Ishikawa (cell line): ENCODE measurements around the gene DOCK2.

Source experiments
- CEBPB ChIP-seq: IDR thresholded peaks from 2 replicates; pipeline ENCODE4 v1.6.1; 2012
- CREB1 ChIP-seq: IDR thresholded peaks from 2 replicates; pipeline ENCODE4 v1.6.1; 2012; ENCODE audit warnings: low read depth
- EGR1 ChIP-seq: IDR thresholded peaks from 2 replicates; pipeline ENCODE4 v1.6.1; 2012
- EP300 ChIP-seq: IDR thresholded peaks from 2 replicates; pipeline ENCODE4 v1.6.1; 2012; ENCODE audit warnings: borderline replicate concordance
- FOXM1 ChIP-seq: IDR thresholded peaks from 2 replicates; pipeline ENCODE4 v1.6.1; 2012; ENCODE audit warnings: low read depth, borderline replicate concordance
- MAX ChIP-seq: IDR thresholded peaks from 2 replicates; pipeline ENCODE4 v1.6.1; 2012
- NFIC ChIP-seq: IDR thresholded peaks from 2 replicates; pipeline ENCODE4 v1.6.1; 2012
- RAD21 ChIP-seq: IDR thresholded peaks from 2 replicates; pipeline ENCODE4 v1.6.1; 2012; ENCODE audit warnings: low read depth
- TAF1 ChIP-seq: IDR thresholded peaks from 2 replicates; pipeline ENCODE4 v1.6.1; 2012; ENCODE audit warnings: low read depth, mild to moderate bottlenecking
- TCF12 ChIP-seq: IDR thresholded peaks from 2 replicates; pipeline ENCODE4 v1.6.1; 2012; ENCODE audit warnings: low read depth
- TEAD4 ChIP-seq: IDR thresholded peaks from 2 replicates; pipeline ENCODE4 v1.6.1; 2012
- USF1 ChIP-seq: IDR thresholded peaks from 2 replicates; pipeline ENCODE4 v1.6.1; 2012
- YY1 ChIP-seq: IDR thresholded peaks from 2 replicates; pipeline ENCODE4 v1.6.1; 2012; ENCODE audit warnings: low read depth
- ZBTB7A ChIP-seq: IDR thresholded peaks from 2 replicates; pipeline ENCODE4 v1.6.1; 2012; ENCODE audit warnings: low read depth
- TF ChIP-seq, protein P1 (sequence below): IDR thresholded peaks from 2 replicates; pipeline ENCODE4 v1.6.1; 2012; ENCODE audit warnings: low read depth, mild to moderate bottlenecking

DOCK2 gene

GRCh38 chr5:169935762-169936161 is 298.7 kb downstream of the DOCK2 start:
- TF ChIP-seq USF1 (no peak), RAD21 (no peak), NFIC (no peak), CREB1 (no peak), CEBPB (no peak), FOXM1 (no peak), EGR1 (no peak), EP300 (no peak)

DNA sequence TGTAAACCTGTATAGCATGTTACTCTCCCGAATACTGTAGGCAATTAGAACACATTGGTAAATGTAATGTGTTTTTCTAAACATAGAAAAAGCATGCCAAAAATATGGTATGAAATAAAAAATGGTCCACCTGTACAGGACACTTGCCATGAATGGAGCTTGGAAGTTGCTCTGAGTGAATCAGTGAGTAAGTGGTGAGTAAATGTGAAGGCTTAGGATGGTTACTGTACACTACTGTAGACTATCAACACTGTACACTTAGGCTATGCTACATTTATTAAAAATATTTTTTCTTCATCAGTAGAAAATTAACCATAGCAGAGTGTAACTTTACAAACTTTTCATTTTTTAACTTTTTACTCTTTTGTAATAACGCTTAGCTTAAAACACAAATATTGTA is 301.4 kb downstream of the DOCK2 start:
- TF ChIP-seq FOXM1 (no peak), RAD21 (no peak), TEAD4 (no peak), EP300 (no peak), MAX (no peak), USF1 (no peak), EGR1 (no peak), YY1 (no peak), NFIC (no peak), CEBPB (no peak)

DNA sequence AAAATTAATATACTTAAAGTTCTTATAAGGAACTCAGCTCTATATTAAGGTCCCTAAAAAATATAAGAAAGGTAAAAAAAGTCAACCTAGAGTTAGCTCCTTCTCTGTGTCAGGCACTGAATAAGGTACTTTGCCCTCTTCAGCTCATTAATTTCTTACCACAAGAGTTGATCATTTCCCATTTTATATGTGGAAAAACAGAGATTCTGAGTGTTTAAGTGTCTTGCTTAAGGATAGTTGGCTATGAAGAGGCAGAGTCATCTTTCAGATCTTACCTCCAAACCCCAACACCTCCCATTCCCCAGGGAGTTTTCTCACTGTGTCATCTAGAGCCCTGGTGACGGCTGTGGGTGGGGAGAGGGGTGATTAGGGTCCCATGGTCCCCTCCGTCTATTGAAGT is 302.7 kb downstream of the DOCK2 start:
- no peak for TF ChIP-seq FOXM1
- TF ChIP-seq TEAD4, result no peak
- no peak for TF ChIP-seq NFIC
- no peak for TF ChIP-seq TAF1
- TF ChIP-seq RAD21, result no peak
- no peak for TF ChIP-seq EP300
- no peak for TF ChIP-seq CREB1
- TF ChIP-seq USF1, result no peak
- TF ChIP-seq TCF12, result no peak
- no peak for TF ChIP-seq YY1
- no peak for TF ChIP-seq MAX
- TF ChIP-seq ZBTB7A, result no peak
- TF ChIP-seq, protein P1, sequence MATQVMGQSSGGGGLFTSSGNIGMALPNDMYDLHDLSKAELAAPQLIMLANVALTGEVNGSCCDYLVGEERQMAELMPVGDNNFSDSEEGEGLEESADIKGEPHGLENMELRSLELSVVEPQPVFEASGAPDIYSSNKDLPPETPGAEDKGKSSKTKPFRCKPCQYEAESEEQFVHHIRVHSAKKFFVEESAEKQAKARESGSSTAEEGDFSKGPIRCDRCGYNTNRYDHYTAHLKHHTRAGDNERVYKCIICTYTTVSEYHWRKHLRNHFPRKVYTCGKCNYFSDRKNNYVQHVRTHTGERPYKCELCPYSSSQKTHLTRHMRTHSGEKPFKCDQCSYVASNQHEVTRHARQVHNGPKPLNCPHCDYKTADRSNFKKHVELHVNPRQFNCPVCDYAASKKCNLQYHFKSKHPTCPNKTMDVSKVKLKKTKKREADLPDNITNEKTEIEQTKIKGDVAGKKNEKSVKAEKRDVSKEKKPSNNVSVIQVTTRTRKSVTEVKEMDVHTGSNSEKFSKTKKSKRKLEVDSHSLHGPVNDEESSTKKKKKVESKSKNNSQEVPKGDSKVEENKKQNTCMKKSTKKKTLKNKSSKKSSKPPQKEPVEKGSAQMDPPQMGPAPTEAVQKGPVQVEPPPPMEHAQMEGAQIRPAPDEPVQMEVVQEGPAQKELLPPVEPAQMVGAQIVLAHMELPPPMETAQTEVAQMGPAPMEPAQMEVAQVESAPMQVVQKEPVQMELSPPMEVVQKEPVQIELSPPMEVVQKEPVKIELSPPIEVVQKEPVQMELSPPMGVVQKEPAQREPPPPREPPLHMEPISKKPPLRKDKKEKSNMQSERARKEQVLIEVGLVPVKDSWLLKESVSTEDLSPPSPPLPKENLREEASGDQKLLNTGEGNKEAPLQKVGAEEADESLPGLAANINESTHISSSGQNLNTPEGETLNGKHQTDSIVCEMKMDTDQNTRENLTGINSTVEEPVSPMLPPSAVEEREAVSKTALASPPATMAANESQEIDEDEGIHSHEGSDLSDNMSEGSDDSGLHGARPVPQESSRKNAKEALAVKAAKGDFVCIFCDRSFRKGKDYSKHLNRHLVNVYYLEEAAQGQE, result no peak
- TF ChIP-seq CEBPB, result no peak
- TF ChIP-seq EGR1, result no peak

DNA sequence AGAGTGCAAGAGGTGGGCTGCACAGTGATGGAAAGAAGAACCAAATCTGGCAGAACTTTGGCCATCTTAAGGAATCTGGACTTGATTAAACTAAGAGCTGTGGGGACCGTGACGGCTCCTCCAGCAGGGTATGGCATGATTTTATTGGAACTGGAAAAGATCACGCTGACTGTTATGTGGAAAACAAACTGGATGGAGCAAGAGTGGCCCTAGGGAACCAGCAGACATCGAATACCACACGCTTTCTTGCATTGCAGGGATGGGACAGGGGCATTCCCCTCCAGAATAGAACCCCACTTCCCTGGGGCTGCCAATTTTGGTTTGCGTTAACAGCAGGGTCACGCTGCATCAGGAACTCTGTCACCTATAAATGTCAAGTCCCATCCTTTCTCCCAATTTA is 304.5 kb downstream of the DOCK2 start:
- TF ChIP-seq ZBTB7A, result no peak
- TF ChIP-seq YY1, result no peak
- no peak for TF ChIP-seq RAD21
- no peak for TF ChIP-seq CREB1
- TF ChIP-seq MAX, result no peak
- no peak for TF ChIP-seq TCF12
- TF ChIP-seq, protein P1, result no peak
- no peak for TF ChIP-seq CEBPB
- no peak for TF ChIP-seq FOXM1
- no peak for TF ChIP-seq TEAD4
- TF ChIP-seq EP300, result no peak
- no peak for TF ChIP-seq TAF1
- TF ChIP-seq EGR1, result no peak

- TF ChIP-seq YY1, result no peak
- TF ChIP-seq, protein P1, result no peak
- TF ChIP-seq EP300, result no peak
- no peak for TF ChIP-seq TCF12
- TF ChIP-seq CREB1, result no peak
- TF ChIP-seq NFIC, result no peak
- no peak for TF ChIP-seq RAD21
- TF ChIP-seq CEBPB, result no peak
- TF ChIP-seq ZBTB7A, result no peak
- TF ChIP-seq TAF1, result no peak
- no peak for TF ChIP-seq USF1
- no peak for TF ChIP-seq MAX
- no peak for TF ChIP-seq TEAD4
- TF ChIP-seq FOXM1, result no peak
- TF ChIP-seq EGR1, result no peak
Measured at GRCh38 chr5:169942181-169942580, 305.1 kb downstream of the DOCK2 start.
